Lower lobe of right lung (tissue), 2 donors: ENCODE results near the gene SENP8. TPM values are rescaled to one million over a fixed set of nuclear protein-coding genes. Genes with fewer than 3 reads are reported as not detected.

Experiments
- ATAC-seq, 2 donors: fragments of 200-7000 bp; cut with Tn5 transposase; one replicate each; pipeline ENCODE4 v1.9.1; 2020 to 2022; ENCODE audit warnings: mild to moderate bottlenecking in 2 of 2, moderate library complexity in 2 of 2
- DNase-seq: peaks from one replicate; pipeline ENCODE4 v3.0.0-alpha.2; 2020
- H3K27ac ChIP-seq: fragments of 200-600 bp; one replicate; pipeline ENCODE4 v1.8.0; 2022
- H3K27me3 ChIP-seq: fragments of 200-600 bp; one replicate; pipeline ENCODE4 v1.8.0; 2022; ENCODE audit warnings: low read depth
- H3K36me3 ChIP-seq: fragments of 200-600 bp; one replicate; pipeline ENCODE4 v1.8.0; 2022; ENCODE audit warnings: mild to moderate bottlenecking
- H3K4me1 ChIP-seq: fragments of 200-600 bp; one replicate; pipeline ENCODE4 v1.8.0; 2022
- H3K4me3 ChIP-seq: fragments of 200-600 bp; one replicate; pipeline ENCODE4 v1.8.0; 2022; ENCODE audit warnings: mild to moderate bottlenecking
- H3K9me3 ChIP-seq: fragments of 200-600 bp; one replicate; pipeline ENCODE4 v1.8.0; 2022
- CTCF ChIP-seq: fragments of 200-600 bp; IDR thresholded peaks from one replicate; pipeline ENCODE4 v1.8.0; 2022; ENCODE audit warnings: antibody characterized with exemption, mild to moderate bottlenecking
- intact Hi-C: fragments of 100-400 bp; cut with DNase I; formaldehyde crosslinking; loops from one replicate; pipeline ENCODE4 v1.11.0; 2022
- total RNA-seq: library from RNA; stranded (reverse); fragmentation: NEBNext Ultra II Directional; extraction: Animal tissue kit (Norgen Biotek cat#: 25700); gene quantifications from one replicate; pipeline ENCODE4 v1.2.1, GENCODE V29; 2021
- donor health status: DM: no; HTN: yes; CAD: no; lungs with severe emphysema.

The SENP8 gene
- total RNA-seq, 1 donor from 2014 or later, result 3.6 TPM

GRCh38 chr15:72136170-72137051, 18.2 kb downstream of the SENP8 start:
- Histone ChIP-seq H3K27me3 (no peaks in the 10 kb centered on the region), H3K36me3 (peaks cover 3% of the 10 kb centered on the region), H3K27ac (no peak overlapping the region), H3K9me3 (no peaks in the 10 kb centered on the region), H3K4me3 (no peak overlapping the region), H3K4me1 (peaks cover 8% of the 10 kb centered on the region)
- TF ChIP-seq CTCF, result no peak
- ATAC-seq, result no peak
- intact Hi-C loops, result no loop called here
- no peak for DNase-seq

GRCh38 chr15:72139667-72140066, 21.5 kb downstream of the SENP8 start:
- no peak for ATAC-seq
- Histone ChIP-seq H3K36me3 (peaks cover 3% of the 10 kb centered on the region), H3K9me3 (no peaks in the 10 kb centered on the region), H3K4me3 (no peak overlapping the region), H3K27ac (no peak overlapping the region), H3K27me3 (no peaks in the 10 kb centered on the region), H3K4me1 (peaks cover 8% of the 10 kb centered on the region)
- intact Hi-C loops, result no loop called here
- DNase-seq, result no peak
- TF ChIP-seq CTCF, result no peak

DNA sequence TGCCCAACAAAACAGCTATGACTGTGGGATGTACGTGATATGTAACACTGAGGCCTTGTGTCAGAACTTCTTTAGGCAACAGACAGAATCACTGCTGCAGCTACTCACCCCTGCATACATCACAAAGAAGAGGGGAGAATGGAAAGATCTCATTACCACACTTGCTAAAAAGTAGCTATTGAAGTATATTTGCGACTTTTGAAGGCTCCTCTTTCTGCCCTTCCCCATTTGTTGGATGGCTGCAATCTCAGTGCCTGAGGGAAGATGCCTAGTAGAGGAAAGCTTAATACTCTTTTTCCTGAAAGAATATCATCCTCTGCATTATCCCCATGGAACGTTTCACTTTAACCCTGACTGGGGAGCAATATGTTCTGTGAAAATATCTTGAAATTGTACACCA, 21.9 kb downstream of the SENP8 start:
- DNase-seq, result no peak
- H3K9me3 ChIP-seq, result no peaks in the 10 kb centered on the region
- peaks cover 3% of the 10 kb centered on the region for H3K36me3 ChIP-seq
- intact Hi-C loops, result no loop called here
- no peak overlapping the region for H3K27ac ChIP-seq
- no peak overlapping the region for H3K4me3 ChIP-seq
- H3K27me3 ChIP-seq, result no peaks in the 10 kb centered on the region
- ATAC-seq, result no peak
- peaks cover 8% of the 10 kb centered on the region for H3K4me1 ChIP-seq
- no peak for TF ChIP-seq CTCF

DNA sequence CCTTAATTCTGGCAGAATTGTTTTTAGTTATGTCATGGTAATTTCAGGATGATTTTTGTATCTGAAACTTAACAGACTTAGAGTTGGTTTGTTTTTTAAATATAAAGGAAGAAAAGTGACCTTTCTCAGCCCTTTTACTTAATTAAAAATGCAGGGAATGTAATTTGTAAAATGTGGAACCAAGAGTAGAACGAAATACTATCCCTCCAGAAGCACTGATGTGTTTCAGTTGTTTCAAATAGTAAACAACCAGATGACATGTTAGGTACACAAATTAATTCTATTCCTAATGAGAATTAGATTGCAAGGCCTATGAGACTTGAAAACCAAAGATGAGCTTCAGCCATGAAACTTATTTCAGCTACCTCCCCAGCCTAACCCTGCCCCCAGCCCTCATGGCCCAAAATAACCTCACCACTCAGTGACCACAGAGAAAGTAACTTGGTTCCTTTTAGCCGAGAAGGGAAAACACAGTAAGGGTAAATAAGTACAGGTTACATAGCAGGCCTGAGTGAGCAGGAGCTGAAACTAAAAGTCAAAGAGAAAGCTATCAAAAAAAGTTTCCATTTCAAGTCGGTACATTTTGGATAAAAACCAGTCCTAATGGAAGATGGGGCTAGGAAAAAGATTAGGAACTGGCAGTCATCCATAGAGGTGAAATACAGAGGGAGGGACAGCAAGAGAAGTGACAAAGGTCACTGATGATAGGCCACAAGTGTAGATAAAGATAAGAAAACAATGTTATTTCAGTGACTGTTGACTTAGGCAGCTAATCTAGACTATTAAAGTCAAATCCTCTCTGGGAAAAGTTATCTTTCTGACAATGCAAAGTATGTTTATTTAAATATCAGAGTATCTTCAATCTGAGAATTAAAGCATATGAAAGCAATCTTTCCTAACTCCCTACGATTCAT, 23.2 kb downstream of the SENP8 start:
- Histone ChIP-seq H3K4me1 (peaks cover 4% of the 10 kb centered on the region), H3K36me3 (peaks cover 3% of the 10 kb centered on the region), H3K4me3 (no peak overlapping the region), H3K27me3 (no peaks in the 10 kb centered on the region), H3K9me3 (no peaks in the 10 kb centered on the region), H3K27ac (no peak overlapping the region)
- peak; percentile 66 to 71 for ATAC-seq
- intact Hi-C loops, result no loop called here
- DNase-seq, result no peak
- TF ChIP-seq CTCF, result no peak

GRCh38 chr15:72146221-72146620, 28.0 kb downstream of the SENP8 start:
- intact Hi-C loops, result no loop called here
- H3K27me3 ChIP-seq, result no peaks in the 10 kb centered on the region
- H3K4me1 ChIP-seq, result no peaks in the 10 kb centered on the region
- TF ChIP-seq CTCF, result no peak
- ATAC-seq (no peak), DNase-seq (no peak)
- H3K4me3 ChIP-seq, result no peak overlapping the region
- no peaks in the 10 kb centered on the region for H3K36me3 ChIP-seq
- H3K9me3 ChIP-seq, result no peaks in the 10 kb centered on the region
- no peak overlapping the region for H3K27ac ChIP-seq
